T-helper 2 cell treated with Interferon-gamma antibody and Interleukin-4, amounts not matched to agents 5 μg/mL and 100 μg/mL, for 36 hours (primary cell): ENCODE results near the gene DUSP8.

Source experiments
- DNase-seq: peaks from one replicate; pipeline ENCODE4 v3.0.0; 2021; ENCODE audit warnings: low spot score
- H3K27ac Mint-ChIP-seq: one replicate; pipeline ENCODE4 v1.8.0; 2021; ENCODE audit warnings: mild to moderate bottlenecking, mixed read lengths
- H3K27me3 Mint-ChIP-seq: one replicate; pipeline ENCODE4 v1.8.0; 2021; ENCODE audit warnings: low read depth, mixed read lengths
- H3K36me3 Mint-ChIP-seq: one replicate; pipeline ENCODE4 v1.8.0; 2021; ENCODE audit warnings: low read depth, mixed read lengths
- H3K4me1 Mint-ChIP-seq: one replicate; pipeline ENCODE4 v1.8.0; 2021; ENCODE audit warnings: low read depth, mixed read lengths
- H3K4me3 Mint-ChIP-seq: one replicate; pipeline ENCODE4 v1.8.0; 2022; ENCODE audit warnings: mild to moderate bottlenecking, moderate library complexity, mixed read lengths
- H3K9me3 Mint-ChIP-seq: one replicate; pipeline ENCODE4 v1.8.0; 2021; ENCODE audit warnings: mixed read lengths

The DUSP8 gene

GRCh38 chr11:1557904-1558774 lies 13.9 kb downstream of the DUSP8 start:
- H3K27ac Mint-ChIP-seq: no peak overlapping the region
- no peaks in the 10 kb centered on the region for H3K9me3 Mint-ChIP-seq
- no peak overlapping the region for H3K4me3 Mint-ChIP-seq
- no peaks in the 10 kb centered on the region for H3K4me1 Mint-ChIP-seq
- no peak for DNase-seq
- no peaks in the 10 kb centered on the region for H3K27me3 Mint-ChIP-seq
- no peaks in the 10 kb centered on the region for H3K36me3 Mint-ChIP-seq

DNA sequence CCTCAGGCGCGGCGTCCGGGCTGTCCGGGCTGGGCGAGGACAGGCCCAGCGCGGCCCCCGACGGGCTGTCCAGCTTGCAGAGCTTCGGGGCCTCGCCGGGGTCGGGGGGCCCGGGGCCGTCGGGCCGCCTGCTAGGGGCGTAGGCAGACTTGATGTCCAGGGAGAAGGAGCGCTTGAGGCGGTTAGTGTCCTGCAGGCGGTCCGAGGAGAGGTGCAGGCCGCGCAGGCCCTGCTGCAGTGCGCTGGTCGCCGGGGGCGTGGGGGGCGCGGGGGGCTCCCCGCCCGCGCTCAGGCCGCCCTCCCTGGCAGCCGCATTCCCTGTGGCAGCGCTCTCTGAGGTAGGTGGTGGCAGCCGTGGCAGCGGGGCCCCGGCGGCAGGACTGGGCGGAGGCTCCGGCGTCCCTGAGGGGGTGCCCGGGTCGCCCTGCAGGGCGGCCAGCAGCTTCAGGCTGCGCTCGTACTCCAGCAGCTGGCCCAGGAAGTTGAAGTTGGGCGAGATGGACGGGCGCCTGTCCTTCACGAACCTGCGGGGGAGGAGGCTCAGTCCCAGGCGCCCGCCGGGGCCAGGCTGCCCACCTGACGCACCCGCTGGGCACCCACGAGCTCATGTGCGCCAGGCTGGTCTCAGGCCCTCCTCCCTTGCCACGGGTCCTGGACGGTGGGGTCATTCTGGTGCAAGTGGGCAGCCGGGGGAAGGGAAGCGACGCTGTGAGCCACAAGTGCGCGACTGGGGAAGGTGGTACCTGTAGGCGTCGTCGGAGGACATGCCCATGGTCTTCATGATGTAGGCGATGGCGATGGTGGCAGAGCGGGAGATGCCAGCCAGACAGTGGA lies 14.8 kb downstream of the DUSP8 start:
- no peak for DNase-seq
- Mint-ChIP-seq H3K27ac (no peak overlapping the region), H3K36me3 (no peaks in the 10 kb centered on the region), H3K4me1 (no peaks in the 10 kb centered on the region), H3K4me3 (no peak overlapping the region), H3K27me3 (no peaks in the 10 kb centered on the region), H3K9me3 (no peaks in the 10 kb centered on the region)

DNA sequence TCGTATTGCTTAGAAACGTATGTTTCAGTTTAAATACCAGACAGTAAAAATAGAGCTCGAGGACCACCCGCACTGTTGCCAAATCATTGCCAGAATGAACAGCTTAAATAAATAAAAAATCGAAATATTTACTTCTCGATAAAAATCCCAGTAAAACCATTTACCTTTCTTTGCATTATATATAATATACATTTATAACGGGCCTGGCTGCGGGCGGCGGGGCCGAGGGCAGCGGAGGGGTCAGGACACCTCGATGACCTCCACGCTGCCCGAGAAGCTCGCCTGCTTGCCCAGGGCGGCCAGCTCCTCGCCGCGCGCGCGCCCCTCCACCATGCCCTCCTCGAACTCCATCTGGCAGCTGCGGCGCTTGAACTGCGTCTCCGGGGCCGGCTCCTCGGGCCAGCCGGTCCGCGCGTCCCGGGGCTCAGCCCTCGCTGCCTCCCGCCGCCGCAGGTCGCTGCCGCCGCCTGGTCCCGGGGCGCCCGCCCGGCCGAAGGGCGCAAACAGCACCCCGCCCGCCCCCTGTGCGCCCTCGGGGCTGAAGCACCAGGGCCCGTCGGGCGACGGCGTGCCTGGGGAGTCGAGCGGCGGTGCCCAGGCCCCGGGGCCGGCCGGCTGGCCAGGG lies 15.7 kb downstream of the DUSP8 start:
- DNase-seq: no peak
- H3K4me3 Mint-ChIP-seq: no peak overlapping the region
- no peaks in the 10 kb centered on the region for H3K36me3 Mint-ChIP-seq
- H3K9me3 Mint-ChIP-seq: no peaks in the 10 kb centered on the region
- no peak overlapping the region for H3K27ac Mint-ChIP-seq
- no peaks in the 10 kb centered on the region for H3K27me3 Mint-ChIP-seq
- no peaks in the 10 kb centered on the region for H3K4me1 Mint-ChIP-seq

- Mint-ChIP-seq H3K9me3 (no peaks in the 10 kb centered on the region), H3K4me1 (no peaks in the 10 kb centered on the region), H3K27me3 (no peaks in the 10 kb centered on the region), H3K4me3 (no peak overlapping the region), H3K27ac (no peak overlapping the region), H3K36me3 (no peaks in the 10 kb centered on the region)
- no peak for DNase-seq
These were observed 16.3 kb downstream of the DUSP8 start for GRCh38 chr11:1555713-1556153.

DNA sequence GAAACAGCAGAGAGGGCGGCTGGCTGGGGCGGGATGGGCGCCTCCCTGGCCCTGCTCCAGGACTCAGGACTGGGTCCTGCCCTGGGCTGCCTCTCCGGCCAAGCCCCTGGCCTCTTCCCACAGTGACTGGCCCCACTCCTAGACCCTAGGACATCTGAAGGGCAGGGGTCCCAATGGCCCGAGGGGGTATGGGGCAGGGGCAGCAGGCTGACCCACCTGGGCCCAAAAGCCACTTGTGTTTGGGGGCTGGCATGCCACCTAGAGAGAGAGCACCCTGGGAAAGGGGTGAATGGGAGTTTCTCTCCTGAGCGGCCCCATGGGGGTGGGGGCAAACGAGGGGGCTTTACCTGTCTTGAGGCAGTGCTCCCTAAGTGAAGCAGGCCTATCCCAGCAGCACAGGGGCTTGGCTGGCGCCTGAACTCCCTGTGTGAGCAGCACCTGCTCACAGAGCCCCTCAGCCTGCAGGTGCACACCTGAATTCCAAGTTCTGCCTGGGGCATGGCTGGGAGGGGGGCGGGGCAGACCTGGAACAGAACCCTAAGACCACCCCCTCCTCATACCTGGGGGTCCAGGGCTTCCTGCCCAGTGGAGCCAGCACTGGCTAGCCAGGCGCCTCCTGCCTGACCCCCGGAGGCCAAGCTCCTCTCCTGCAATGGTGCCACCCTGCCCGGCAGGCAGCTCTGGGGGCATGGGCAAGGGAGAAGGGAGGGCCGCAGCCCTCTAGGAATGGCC lies 16.9 kb downstream of the DUSP8 start:
- DNase-seq: no peak
- no peak overlapping the region for H3K4me3 Mint-ChIP-seq
- H3K27me3 Mint-ChIP-seq: peaks cover 3% of the 10 kb centered on the region
- no peaks in the 10 kb centered on the region for H3K9me3 Mint-ChIP-seq
- no peaks in the 10 kb centered on the region for H3K4me1 Mint-ChIP-seq
- H3K36me3 Mint-ChIP-seq: no peaks in the 10 kb centered on the region
- H3K27ac Mint-ChIP-seq: no peak overlapping the region

GRCh38 chr11:1553808-1554594 lies 18.1 kb downstream of the DUSP8 start:
- Mint-ChIP-seq H3K27ac (no peak overlapping the region), H3K9me3 (no peaks in the 10 kb centered on the region), H3K36me3 (no peaks in the 10 kb centered on the region), H3K27me3 (peaks cover 15% of the 10 kb centered on the region), H3K4me1 (no peaks in the 10 kb centered on the region), H3K4me3 (no peak overlapping the region)
- DNase-seq: no peak

- Mint-ChIP-seq H3K4me1 (no peaks in the 10 kb centered on the region), H3K27me3 (peaks cover 43% of the 10 kb centered on the region), H3K36me3 (no peaks in the 10 kb centered on the region), H3K9me3 (no peaks in the 10 kb centered on the region), H3K27ac (no peak overlapping the region), H3K4me3 (no peak overlapping the region)
- no peak for DNase-seq
These were observed 22.4 kb downstream of the DUSP8 start for GRCh38 chr11:1549338-1550330.

GRCh38 chr11:1548221-1549070 lies 23.6 kb downstream of the DUSP8 start:
- Mint-ChIP-seq H3K27ac (no peak overlapping the region), H3K36me3 (no peaks in the 10 kb centered on the region), H3K9me3 (no peaks in the 10 kb centered on the region), H3K4me1 (no peaks in the 10 kb centered on the region), H3K4me3 (no peak overlapping the region), H3K27me3 (peaks cover 45% of the 10 kb centered on the region)
- DNase-seq: no peak

DNA sequence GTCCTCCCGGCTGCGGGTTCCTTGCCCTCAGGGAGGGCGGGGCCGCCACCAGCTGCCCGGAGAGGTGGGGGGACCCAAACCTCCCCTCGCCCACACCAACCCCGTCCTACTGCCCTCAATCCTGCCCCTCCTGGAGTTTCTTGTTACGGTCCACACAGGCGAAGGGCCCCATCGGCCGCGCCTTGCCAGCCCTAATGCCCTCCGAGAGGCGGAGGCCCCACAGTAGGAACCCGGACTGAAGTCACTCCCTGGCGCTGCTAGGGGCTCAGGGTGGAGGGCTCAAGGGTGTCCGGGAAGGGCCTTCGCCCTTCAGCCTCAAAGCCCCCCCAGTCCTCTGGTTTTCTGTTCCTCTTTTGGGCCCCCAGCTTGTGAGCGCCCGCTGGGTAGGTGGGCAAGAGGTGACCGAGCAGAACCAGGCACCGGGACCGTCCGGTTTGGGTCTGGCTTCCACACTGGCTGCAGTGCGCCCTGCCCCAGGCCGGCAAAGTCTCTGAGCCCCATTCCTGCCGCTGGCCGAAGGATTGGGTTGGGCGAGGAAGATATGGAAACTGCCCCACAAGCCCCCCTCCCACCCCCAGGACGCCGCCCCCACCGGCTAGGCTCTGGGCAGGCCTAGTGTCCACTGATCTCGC lies 24.5 kb downstream of the DUSP8 start:
- Mint-ChIP-seq H3K4me3 (no peak overlapping the region), H3K27me3 (peaks cover 45% of the 10 kb centered on the region), H3K27ac (no peak overlapping the region), H3K9me3 (no peaks in the 10 kb centered on the region), H3K36me3 (no peaks in the 10 kb centered on the region), H3K4me1 (no peaks in the 10 kb centered on the region)
- DNase-seq: no peak

GRCh38 chr11:1546536-1547466 lies 25.3 kb downstream of the DUSP8 start:
- Mint-ChIP-seq H3K27me3 (peaks cover 45% of the 10 kb centered on the region), H3K4me3 (no peak overlapping the region), H3K27ac (no peak overlapping the region), H3K36me3 (no peaks in the 10 kb centered on the region), H3K9me3 (no peaks in the 10 kb centered on the region), H3K4me1 (no peaks in the 10 kb centered on the region)
- no peak for DNase-seq
